HepG2 (cell line): ENCODE data around the gene SMARCB1.

ENCODE experiments used
- EHMT2 ChIP-seq: fragments of 200-600 bp; sonication (generic); IDR thresholded peaks from 2 replicates; pipeline ENCODE4 v1.7.0; 2017; ENCODE audit warnings: antibody characterized with exemption, low read depth, low read length, borderline replicate concordance
- HNF4G ChIP-seq, 2 experiments: sonication (generic) in 1 of 2; formaldehyde crosslinking in 1 of 2; IDR thresholded peaks; 2 replicates each; pipeline versions ENCODE4 v1.4.0 to v1.6.1; 2011 to 2020; ENCODE audit warnings: borderline replicate concordance in 2 of 2, low read depth in 2 of 2, mild to moderate bottlenecking in 2 of 2, low read length in 1 of 2, missing genetic modification reagents in 1 of 2, moderate library complexity in 1 of 2
- JUND ChIP-seq: sonication (generic); formaldehyde crosslinking; IDR thresholded peaks from 2 replicates; pipeline ENCODE4 v1.8.0; 2022; ENCODE audit warnings: mild to moderate bottlenecking, missing genetic modification reagents
- MAZ ChIP-seq, 2 experiments: sonication (generic) in 1 of 2; formaldehyde crosslinking in 1 of 2; IDR thresholded peaks; 2 replicates each; pipeline versions ENCODE4 v1.5.0 to v1.6.1; 2012 to 2020; ENCODE audit warnings: low read depth in 2 of 2, mild to moderate bottlenecking in 2 of 2, borderline replicate concordance in 1 of 2, improper control_type of control experiment in 1 of 2, low read length in 1 of 2, missing genetic modification reagents in 1 of 2, moderate library complexity in 1 of 2
- RBM22 ChIP-seq: fragments of 200-400 bp; formaldehyde crosslinking; optimal IDR thresholded peaks from 2 replicates; pipeline ENCODE3; 2017; ENCODE audit warnings: mild to moderate bottlenecking, low read length, moderate library complexity
- RFX3 ChIP-seq: IDR thresholded peaks from 2 replicates; pipeline ENCODE4 v1.6.1; 2016; ENCODE audit warnings: missing biosample characterization, missing genetic modification reagents
- SMARCC2 ChIP-seq: fragments of 450-650 bp; IDR thresholded peaks from 2 replicates; pipeline ENCODE4 v1.6.1; 2017; ENCODE audit warnings: antibody characterized with exemption, mild to moderate bottlenecking
- ZNF317 ChIP-seq: sonication (generic); formaldehyde crosslinking; IDR thresholded peaks from 2 replicates; pipeline ENCODE4 v1.5.0; 2020; ENCODE audit warnings: mild to moderate bottlenecking, missing genetic modification reagents
- ZNF350 ChIP-seq: sonication (generic); formaldehyde crosslinking; IDR thresholded peaks from 2 replicates; pipeline ENCODE4 v1.4.0; 2020; ENCODE audit warnings: mild to moderate bottlenecking, low read depth, missing genetic modification reagents, borderline replicate concordance
- ZSCAN30 ChIP-seq: sonication (generic); formaldehyde crosslinking; IDR thresholded peaks from 2 replicates; pipeline ENCODE4 v1.5.0; 2020; ENCODE audit warnings: mild to moderate bottlenecking, missing genetic modification reagents
- TF ChIP-seq, protein P1 (sequence below): sonication (generic); formaldehyde crosslinking; IDR thresholded peaks from 2 replicates; pipeline ENCODE4 v1.5.0; 2020; ENCODE audit warnings: mild to moderate bottlenecking, missing genetic modification reagents, moderate library complexity
- TF ChIP-seq, protein P2 (sequence below): sonication (generic); formaldehyde crosslinking; IDR thresholded peaks from 2 replicates; pipeline ENCODE4 v1.9.0; 2021; ENCODE audit warnings: missing genetic modification reagents, mild to moderate bottlenecking, borderline replicate concordance
- TF ChIP-seq, protein P3 (sequence below): sonication (generic); formaldehyde crosslinking; IDR thresholded peaks from 2 replicates; pipeline ENCODE4 v1.4.0; 2020; ENCODE audit warnings: mild to moderate bottlenecking, missing genetic modification reagents

DNA sequence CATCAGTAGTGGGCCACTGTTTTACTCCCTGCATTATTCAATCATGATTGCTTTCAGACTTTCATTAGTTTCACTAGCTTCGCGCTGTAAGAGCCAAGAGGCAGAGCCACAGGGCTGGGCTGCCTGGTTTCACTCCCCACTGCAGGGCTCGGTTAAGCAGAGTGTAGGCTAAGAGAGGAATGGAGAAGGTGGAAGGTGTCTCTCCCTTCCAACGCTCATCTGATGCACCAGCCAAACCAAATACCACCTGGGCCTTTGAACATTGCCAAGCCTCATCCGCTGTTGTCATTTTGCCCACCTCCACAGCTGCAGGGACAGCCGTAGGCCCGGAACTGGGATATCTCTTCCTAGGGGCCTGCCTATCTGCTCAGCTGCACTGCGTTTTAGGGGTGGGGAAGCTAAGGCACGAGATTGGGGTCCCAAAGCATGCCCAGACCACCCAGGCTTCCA lies 480 bp upstream of the SMARCB1 start:
- TF ChIP-seq, protein P1, sequence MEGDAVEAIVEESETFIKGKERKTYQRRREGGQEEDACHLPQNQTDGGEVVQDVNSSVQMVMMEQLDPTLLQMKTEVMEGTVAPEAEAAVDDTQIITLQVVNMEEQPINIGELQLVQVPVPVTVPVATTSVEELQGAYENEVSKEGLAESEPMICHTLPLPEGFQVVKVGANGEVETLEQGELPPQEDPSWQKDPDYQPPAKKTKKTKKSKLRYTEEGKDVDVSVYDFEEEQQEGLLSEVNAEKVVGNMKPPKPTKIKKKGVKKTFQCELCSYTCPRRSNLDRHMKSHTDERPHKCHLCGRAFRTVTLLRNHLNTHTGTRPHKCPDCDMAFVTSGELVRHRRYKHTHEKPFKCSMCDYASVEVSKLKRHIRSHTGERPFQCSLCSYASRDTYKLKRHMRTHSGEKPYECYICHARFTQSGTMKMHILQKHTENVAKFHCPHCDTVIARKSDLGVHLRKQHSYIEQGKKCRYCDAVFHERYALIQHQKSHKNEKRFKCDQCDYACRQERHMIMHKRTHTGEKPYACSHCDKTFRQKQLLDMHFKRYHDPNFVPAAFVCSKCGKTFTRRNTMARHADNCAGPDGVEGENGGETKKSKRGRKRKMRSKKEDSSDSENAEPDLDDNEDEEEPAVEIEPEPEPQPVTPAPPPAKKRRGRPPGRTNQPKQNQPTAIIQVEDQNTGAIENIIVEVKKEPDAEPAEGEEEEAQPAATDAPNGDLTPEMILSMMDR (CRISPR knock-in tag), result no peak
- TF ChIP-seq, protein P2, sequence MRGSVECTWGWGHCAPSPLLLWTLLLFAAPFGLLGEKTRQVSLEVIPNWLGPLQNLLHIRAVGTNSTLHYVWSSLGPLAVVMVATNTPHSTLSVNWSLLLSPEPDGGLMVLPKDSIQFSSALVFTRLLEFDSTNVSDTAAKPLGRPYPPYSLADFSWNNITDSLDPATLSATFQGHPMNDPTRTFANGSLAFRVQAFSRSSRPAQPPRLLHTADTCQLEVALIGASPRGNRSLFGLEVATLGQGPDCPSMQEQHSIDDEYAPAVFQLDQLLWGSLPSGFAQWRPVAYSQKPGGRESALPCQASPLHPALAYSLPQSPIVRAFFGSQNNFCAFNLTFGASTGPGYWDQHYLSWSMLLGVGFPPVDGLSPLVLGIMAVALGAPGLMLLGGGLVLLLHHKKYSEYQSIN (CRISPR knock-in tag), result no peak
- no peak for TF ChIP-seq JUND (CRISPR knock-in tag)
- no peak for TF ChIP-seq SMARCC2
- no peak for TF ChIP-seq RBM22
- TF ChIP-seq RFX3 (CRISPR knock-in tag), result no peak
- no peak for TF ChIP-seq ZNF350 (CRISPR knock-in tag)
- no peak for TF ChIP-seq MAZ (IDR thresholded peaks at IDR 0.05; ENCODE audit: borderline replicate concordance, low read depth, low read length)
- TF ChIP-seq MAZ (CRISPR knock-in tag; IDR thresholded peaks at IDR 0.05; ENCODE audit: low read depth), result no peak
- TF ChIP-seq ZSCAN30 (CRISPR knock-in tag), result no peak
- TF ChIP-seq HNF4G (IDR thresholded peaks at IDR 0.05; ENCODE audit: borderline replicate concordance, low read depth, low read length), result no peak
- TF ChIP-seq HNF4G (CRISPR knock-in tag; IDR thresholded peaks at IDR 0.05; ENCODE audit: borderline replicate concordance, low read depth), result no peak
- no peak for TF ChIP-seq EHMT2
- TF ChIP-seq ZNF317 (CRISPR knock-in tag), result no peak
- TF ChIP-seq, protein P3, sequence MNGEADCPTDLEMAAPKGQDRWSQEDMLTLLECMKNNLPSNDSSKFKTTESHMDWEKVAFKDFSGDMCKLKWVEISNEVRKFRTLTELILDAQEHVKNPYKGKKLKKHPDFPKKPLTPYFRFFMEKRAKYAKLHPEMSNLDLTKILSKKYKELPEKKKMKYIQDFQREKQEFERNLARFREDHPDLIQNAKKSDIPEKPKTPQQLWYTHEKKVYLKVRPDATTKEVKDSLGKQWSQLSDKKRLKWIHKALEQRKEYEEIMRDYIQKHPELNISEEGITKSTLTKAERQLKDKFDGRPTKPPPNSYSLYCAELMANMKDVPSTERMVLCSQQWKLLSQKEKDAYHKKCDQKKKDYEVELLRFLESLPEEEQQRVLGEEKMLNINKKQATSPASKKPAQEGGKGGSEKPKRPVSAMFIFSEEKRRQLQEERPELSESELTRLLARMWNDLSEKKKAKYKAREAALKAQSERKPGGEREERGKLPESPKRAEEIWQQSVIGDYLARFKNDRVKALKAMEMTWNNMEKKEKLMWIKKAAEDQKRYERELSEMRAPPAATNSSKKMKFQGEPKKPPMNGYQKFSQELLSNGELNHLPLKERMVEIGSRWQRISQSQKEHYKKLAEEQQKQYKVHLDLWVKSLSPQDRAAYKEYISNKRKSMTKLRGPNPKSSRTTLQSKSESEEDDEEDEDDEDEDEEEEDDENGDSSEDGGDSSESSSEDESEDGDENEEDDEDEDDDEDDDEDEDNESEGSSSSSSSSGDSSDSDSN, result no peak; the same call in 1 of the 2 replicates
